ENCODE results near the gene EMC9.

EMC9 gene

GRCh38 chr14:24147761-24148428, 6.5 kb upstream of the EMC9 start:
- DNase-seq = no peak

- DNase-seq = peak; percentile 99
Observed at GRCh38 chr14:24146978-24147760, 5.8 kb upstream of the EMC9 start, which contains the start of gene RNF31. TSS of gene RNF31 (plus strand) at chr14:24147498. CDS start at chr14:24147699, 201 bp downstream.

GRCh38 chr14:24146453-24146977, 5.1 kb upstream of the EMC9 start, which contains the start of gene PSME2:
TSS of gene PSME2 (minus strand) at chr14:24146610. CDS start at chr14:24146581, 29 bp downstream.
- peak; percentile 98 to 99 for DNase-seq

- DNase-seq = peak in 1 of 2 experiments; percentile 55
Observed at GRCh38 chr14:24145690-24146452, 4.5 kb upstream of the EMC9 start.

GRCh38 chr14:24145219-24145618, 3.8 kb upstream of the EMC9 start:
- DNase-seq = no peak

GRCh38 chr14:24144451-24144850, 3.1 kb upstream of the EMC9 start:
- DNase-seq = no peak

- no peak for DNase-seq
Observed at GRCh38 chr14:24143511-24143910, 2.1 kb upstream of the EMC9 start.

- peak; percentile 37 to 48 for DNase-seq
Observed at GRCh38 chr14:24139272-24139934, 2.0 kb downstream of the EMC9 start.

GRCh38 chr14:24138396-24139271, 2.8 kb downstream of the EMC9 start:
- no peak for DNase-seq

GRCh38 chr14:24137529-24138395, 3.6 kb downstream of the EMC9 start:
- DNase-seq = no peak

GRCh38 chr14:24136684-24137528, 4.5 kb downstream of the EMC9 start:
- DNase-seq = peak in 1 of 2 experiments; percentile 19

- DNase-seq = peak; percentile 81 to 95
Observed at GRCh38 chr14:24135834-24136683, 5.3 kb downstream of the EMC9 start, which contains the start of gene PSME1. TSS of gene PSME1 (plus strand) at chr14:24136194. CDS start at chr14:24136263, 69 bp downstream.

GRCh38 chr14:24135584-24135833, 5.9 kb downstream of the EMC9 start:
- DNase-seq = no peak

- no peak for DNase-seq
Observed at GRCh38 chr14:24133735-24134134, 7.7 kb downstream of the EMC9 start.

GRCh38 chr14:24132976-24133375, 8.4 kb downstream of the EMC9 start:
- DNase-seq = no peak

GRCh38 chr14:24132061-24132685, 9.2 kb downstream of the EMC9 start:
- peak; percentile 36 to 52 for DNase-seq

GRCh38 chr14:24131549-24131966, 9.8 kb downstream of the EMC9 start:
- no peak for DNase-seq

Measured in SHP77 (cell line).